GM23248 (cell line): ENCODE measurements around the gene PTPRD. TPM values are rescaled to one million over a fixed set of nuclear protein-coding genes. Genes with fewer than 3 reads are reported as not detected.

Experiments
- DNase-seq: peaks from one replicate; pipeline ENCODE4 v3.0.0-alpha.2; 2015
- H2AFZ ChIP-seq: fragments of 200-600 bp; sonication (generic); 2 replicates; pipeline ENCODE4 v1.6.1; 2016; ENCODE audit warnings: antibody characterized with exemption
- H3F3A ChIP-seq: fragments of 200-600 bp; sonication (generic); 2 replicates; pipeline ENCODE4 v1.6.1; 2016; ENCODE audit warnings: mild to moderate bottlenecking, antibody characterized with exemption, mixed run types; ENCODE audit not compliant: insufficient read depth
- H3K27ac ChIP-seq: fragments of 200-600 bp; sonication (generic); 2 replicates; pipeline ENCODE4 v1.5.1; 2016; ENCODE audit warnings: mild to moderate bottlenecking
- H3K27me3 ChIP-seq: fragments of 200-600 bp; sonication (generic); replicated peaks from 2 replicates; pipeline ENCODE4 v1.6.1; 2016; ENCODE audit warnings: mild to moderate bottlenecking; ENCODE audit not compliant: insufficient read depth
- H3K36me3 ChIP-seq: fragments of 200-600 bp; sonication (generic); 2 replicates; pipeline ENCODE4 v1.6.1; 2016; ENCODE audit warnings: low read depth, mild to moderate bottlenecking
- H3K4me1 ChIP-seq: fragments of 200-600 bp; sonication (generic); 2 replicates; pipeline ENCODE4 v1.6.1; 2016; ENCODE audit warnings: mild to moderate bottlenecking; ENCODE audit not compliant: insufficient read depth
- H3K4me2 ChIP-seq: fragments of 200-600 bp; sonication (generic); one replicate; pipeline ENCODE4 v1.6.1; 2016; ENCODE audit warnings: mild to moderate bottlenecking; ENCODE audit not compliant: unreplicated experiment
- H3K4me3 ChIP-seq: fragments of 200-600 bp; sonication (generic); 2 replicates; pipeline ENCODE4 v1.5.1; 2016; ENCODE audit warnings: mild to moderate bottlenecking
- H3K79me2 ChIP-seq: fragments of 200-600 bp; sonication (generic); 2 replicates; pipeline ENCODE4 v1.6.1; 2016; ENCODE audit warnings: mild to moderate bottlenecking; ENCODE audit not compliant: insufficient read depth
- H3K9ac ChIP-seq: fragments of 200-600 bp; sonication (generic); 2 replicates; pipeline ENCODE4 v1.6.1; 2016; ENCODE audit warnings: mild to moderate bottlenecking
- H3K9me2 ChIP-seq: fragments of 200-600 bp; sonication (generic); 2 replicates; pipeline ENCODE4 v1.6.1; 2016; ENCODE audit warnings: mixed run types, mild to moderate bottlenecking, moderate library complexity; ENCODE audit not compliant: insufficient read depth
- H3K9me3 ChIP-seq: fragments of 200-600 bp; sonication (generic); one replicate; pipeline ENCODE4 v1.6.1; 2017; ENCODE audit warnings: low read depth
- H4K20me1 ChIP-seq: fragments of 200-600 bp; sonication (generic); 2 replicates; pipeline ENCODE4 v1.6.0; 2016; ENCODE audit not compliant: insufficient read depth
- EZH2 ChIP-seq: fragments of 200-600 bp; sonication (generic); IDR thresholded peaks from 2 replicates; pipeline ENCODE4 v1.6.1; 2018; ENCODE audit warnings: antibody characterized with exemption, mild to moderate bottlenecking; ENCODE audit not compliant: insufficient read depth, poor library complexity, severe bottlenecking
- EZH2phosphoT487 ChIP-seq: fragments of 200-600 bp; sonication (generic); IDR thresholded peaks from 2 replicates; pipeline ENCODE4 v1.6.1; 2018; ENCODE audit warnings: antibody characterized with exemption, moderate library complexity, mild to moderate bottlenecking, low read depth; ENCODE audit not compliant: insufficient read depth
- WGBS, 2 experiments: methylation state at CpG; one replicate each; pipeline ENCODE4 v1.1.6; 2015 to 2017; ENCODE audit warnings: low lambda C conversion rate in 2 of 2, low coverage in 1 of 2; ENCODE audit errors: missing lambda C conversion rate in 2 of 2; 5-methylcytosine and 5-hydroxymethylcytosine counted together
- in situ Hi-C: fragments of 300-500 bp; cut with MboI; formaldehyde crosslinking; loops from 2 replicates; pipeline ENCODE4 v1.15.0; 2020
- polyA plus RNA-seq: library from polyadenylated mRNA; unstranded; fragments of >200 nt; fragmentation: Nextera tagmentation; extraction: Ambion mirVana; gene quantifications from 2 replicates; pipeline ENCODE4 v1.2.1, GENCODE V29; 2016
- total RNA-seq: library from RNA; depleted of rRNA; stranded (reverse); fragments of >200 nt; shearing (Covaris generic); gene quantifications from 2 replicates; pipeline ENCODE4 v1.2.3, GENCODE V29; 2014

Gene PTPRD
- total and polyA plus RNA-seq, 2 experiments from 2014 or later, result 0.05 TPM; not detected in 1

DNA sequence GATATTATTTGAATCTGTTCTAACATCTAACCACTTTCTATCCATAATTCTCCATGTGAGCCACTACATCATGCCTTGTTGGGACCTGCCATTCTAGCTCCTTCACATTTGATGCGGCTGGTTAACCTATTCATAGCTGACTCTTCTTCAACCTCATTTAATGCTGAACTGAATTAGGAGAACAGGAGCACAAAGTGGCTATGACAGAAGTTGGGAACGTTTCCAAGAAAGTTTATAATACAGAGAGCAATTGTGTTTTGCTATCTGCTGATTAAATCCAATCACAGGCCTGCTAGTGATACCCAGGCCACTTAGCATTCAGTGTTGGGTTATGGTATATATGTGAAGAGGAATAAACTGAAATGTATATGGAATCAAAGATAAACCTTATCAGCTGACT lies 440.3 kb downstream of the PTPRD start:
- no peak for DNase-seq

DNA sequence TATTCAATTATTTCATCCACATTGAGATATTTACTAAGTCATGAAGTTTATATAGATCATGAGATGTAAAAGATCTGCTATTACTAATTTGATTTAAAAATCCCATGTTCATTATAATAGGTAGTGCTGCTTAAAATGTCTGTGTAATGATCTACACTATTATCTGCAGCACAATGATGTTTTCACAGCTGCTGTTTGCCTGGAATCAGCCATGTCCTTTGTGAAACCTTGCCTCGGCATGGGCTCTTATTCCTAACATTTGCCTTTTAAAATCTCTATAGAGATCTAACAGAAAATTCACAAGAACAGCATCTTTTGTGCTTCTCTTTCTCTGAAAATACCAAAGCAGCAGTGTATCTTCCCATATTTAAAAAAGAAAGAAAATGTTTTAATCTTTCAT lies 444.6 kb downstream of the PTPRD start:
- Histone ChIP-seq H3K27me3 (no peaks in the 10 kb centered on the region), H3K36me3 (no peaks in the 10 kb centered on the region), H3K4me3 (no peak overlapping the region), H3K79me2 (no peaks in the 10 kb centered on the region), H3K4me1 (no peaks in the 10 kb centered on the region), H3K9me2 (no peaks in the 10 kb centered on the region), H3K9ac (no peak overlapping the region), H3K27ac (no peak overlapping the region), H4K20me1 (no peaks in the 10 kb centered on the region), H2AFZ (no peak overlapping the region), H3F3A (no peaks in the 10 kb centered on the region), H3K9me3 (no peaks in the 10 kb centered on the region), H3K4me2 (no peak overlapping the region)
- WGBS, 2 experiments, result 13 to 21% methylated on average over 1 of the region's 1 CpG
- no peak for DNase-seq
- in situ Hi-C loops, result no loop called here
- TF ChIP-seq EZH2 (no peak), EZH2phosphoT487 (no peak)

More for the DNA sequence above, 440.3 kb downstream of the PTPRD start:
- H3K4me1 ChIP-seq, result no peaks in the 10 kb centered on the region
- H3K27me3 ChIP-seq, result no peaks in the 10 kb centered on the region
- peaks cover 5% of the 10 kb centered on the region for H3K9me3 ChIP-seq
- in situ Hi-C loops, result no loop called here
- H3K79me2 ChIP-seq, result no peaks in the 10 kb centered on the region
- H3F3A ChIP-seq, result no peaks in the 10 kb centered on the region
- no peaks in the 10 kb centered on the region for H4K20me1 ChIP-seq
- no peak overlapping the region for H3K4me2 ChIP-seq
- no peak overlapping the region for H2AFZ ChIP-seq
- TF ChIP-seq EZH2phosphoT487 (no peak), EZH2 (no peak)
- no peak overlapping the region for H3K27ac ChIP-seq
- H3K36me3 ChIP-seq, result no peaks in the 10 kb centered on the region
- no peaks in the 10 kb centered on the region for H3K9me2 ChIP-seq
- no peak overlapping the region for H3K4me3 ChIP-seq
- 10 to 19% methylated on average over 2 of the region's 2 CpGs for WGBS, 2 experiments
- H3K9ac ChIP-seq, result no peak overlapping the region

GRCh38 chr9:10148796-10149195 lies 464.0 kb downstream of the PTPRD start:
- in situ Hi-C loops, result no loop called here
- H3K4me1 ChIP-seq, result no peaks in the 10 kb centered on the region
- no peaks in the 10 kb centered on the region for H3K27me3 ChIP-seq

DNA sequence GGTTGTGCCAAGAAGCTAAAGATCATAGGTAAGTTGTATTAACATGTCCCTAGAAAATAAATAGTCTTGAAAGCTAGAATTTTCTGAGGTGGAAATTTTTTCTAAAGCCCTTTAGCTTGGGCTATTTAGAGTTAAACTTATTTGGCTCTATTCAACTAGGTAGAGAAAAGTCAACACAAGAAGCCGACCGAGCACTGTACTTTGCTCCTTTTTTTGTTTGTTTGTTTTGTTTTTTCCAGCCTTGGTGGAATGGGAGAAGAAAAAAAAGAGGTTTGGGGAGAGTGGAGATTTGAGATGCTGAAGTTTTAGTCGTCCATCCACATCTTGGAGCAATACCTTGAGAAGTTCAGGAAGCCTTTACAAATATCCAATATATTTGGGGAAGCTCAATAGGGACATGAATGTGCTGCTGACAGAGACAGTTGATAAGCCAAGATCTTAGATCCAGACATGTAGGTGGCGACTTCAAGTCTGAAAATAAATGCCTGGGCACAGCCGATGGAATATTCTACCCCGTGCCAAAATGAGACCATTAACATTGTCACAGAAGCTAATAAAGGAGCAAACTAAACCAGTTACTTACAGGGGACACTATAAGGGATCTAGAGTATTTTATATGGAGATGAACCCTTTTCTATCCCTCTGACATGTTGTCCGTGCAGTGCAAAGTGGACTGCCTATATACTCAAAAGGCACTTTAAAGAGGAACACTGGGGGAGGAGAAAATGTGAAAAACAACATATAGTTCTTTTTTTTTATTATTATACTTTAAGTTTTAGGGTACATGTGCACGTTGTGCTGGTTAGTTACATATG lies 466.1 kb downstream of the PTPRD start:
- 21 to 22% methylated on average over 8 of the region's 8 CpGs for WGBS, 2 experiments
- no peaks in the 10 kb centered on the region for H3K4me1 ChIP-seq

More at GRCh38 chr9:10148796-10149195, 464.0 kb downstream of the PTPRD start:
- Histone ChIP-seq H3K9me3 (no peaks in the 10 kb centered on the region), H3K9me2 (no peaks in the 10 kb centered on the region), H4K20me1 (no peaks in the 10 kb centered on the region), H3K9ac (no peak overlapping the region), H3K36me3 (no peaks in the 10 kb centered on the region), H3K4me3 (no peak overlapping the region), H3K27ac (no peak overlapping the region), H3F3A (no peaks in the 10 kb centered on the region), H3K4me2 (no peak overlapping the region), H2AFZ (no peak overlapping the region), H3K79me2 (no peaks in the 10 kb centered on the region)
- DNase-seq, result no peak
- TF ChIP-seq EZH2 (no peak), EZH2phosphoT487 (no peak)

More for the DNA sequence above, 466.1 kb downstream of the PTPRD start:
- no peaks in the 10 kb centered on the region for H3K36me3 ChIP-seq
- H3K27me3 ChIP-seq, result no peaks in the 10 kb centered on the region
- DNase-seq, result no peak
- TF ChIP-seq EZH2phosphoT487, result no peak
- no peaks in the 10 kb centered on the region for H4K20me1 ChIP-seq
- in situ Hi-C loops, result no loop called here
- no peaks in the 10 kb centered on the region for H3K9me3 ChIP-seq
- H3F3A ChIP-seq, result no peaks in the 10 kb centered on the region
- no peaks in the 10 kb centered on the region for H3K9me2 ChIP-seq
- H3K9ac ChIP-seq, result no peak overlapping the region
- no peak overlapping the region for H3K27ac ChIP-seq
- H3K4me3 ChIP-seq, result no peak overlapping the region
- H2AFZ ChIP-seq, result no peak overlapping the region
- H3K4me2 ChIP-seq, result no peak overlapping the region
- no peaks in the 10 kb centered on the region for H3K79me2 ChIP-seq
